SIG-M5 (cell line): ENCODE data around the gene GRB14.

Experiments
- DNase-seq: peaks from one replicate; lab custom pipeline; 2025; lab: John Stamatoyannopoulos, UW

Gene GRB14

GRCh38 chr2:164613321-164613982 is 7.8 kb downstream of the GRB14 start:
- DNase-seq, result no peak

GRCh38 chr2:164609790-164610189 is 11.5 kb downstream of the GRB14 start:
- DNase-seq, result no peak

- no peak for DNase-seq
These were observed 14.7 kb downstream of the GRB14 start for GRCh38 chr2:164606557-164606956.

- DNase-seq, result no peak
These were observed 16.0 kb downstream of the GRB14 start for GRCh38 chr2:164605295-164605694.

GRCh38 chr2:164600763-164601162 is 20.5 kb downstream of the GRB14 start:
- no peak for DNase-seq

GRCh38 chr2:164599954-164600589 is 21.2 kb downstream of the GRB14 start:
- no peak for DNase-seq

GRCh38 chr2:164597983-164598382 is 23.3 kb downstream of the GRB14 start:
- DNase-seq, result no peak

GRCh38 chr2:164595031-164595430 is 26.3 kb downstream of the GRB14 start:
- no peak for DNase-seq

- no peak for DNase-seq
These were observed 27.3 kb downstream of the GRB14 start for GRCh38 chr2:164593959-164594358.

GRCh38 chr2:164593541-164593940 is 27.7 kb downstream of the GRB14 start:
- no peak for DNase-seq

GRCh38 chr2:164589522-164589921 is 31.8 kb downstream of the GRB14 start:
- DNase-seq, result no peak

- no peak for DNase-seq
These were observed 40.2 kb downstream of the GRB14 start for GRCh38 chr2:164581050-164581449.

GRCh38 chr2:164574931-164575330 is 46.4 kb downstream of the GRB14 start:
- no peak for DNase-seq

- DNase-seq, result no peak
These were observed 50.8 kb downstream of the GRB14 start for GRCh38 chr2:164570475-164570874.

GRCh38 chr2:164569378-164569777 is 51.9 kb downstream of the GRB14 start:
- DNase-seq, result no peak

GRCh38 chr2:164568317-164568716 is 53.0 kb downstream of the GRB14 start:
- no peak for DNase-seq

GRCh38 chr2:164567335-164567989 is 53.8 kb downstream of the GRB14 start:
- no peak for DNase-seq

- DNase-seq, result no peak
These were observed 55.9 kb downstream of the GRB14 start for GRCh38 chr2:164565359-164565758.

- no peak for DNase-seq
These were observed 58.6 kb downstream of the GRB14 start for GRCh38 chr2:164562666-164563065.

GRCh38 chr2:164561991-164562390 is 59.3 kb downstream of the GRB14 start:
- no peak for DNase-seq

GRCh38 chr2:164561416-164561815 is 59.9 kb downstream of the GRB14 start:
- no peak for DNase-seq

GRCh38 chr2:164560902-164561301 is 60.4 kb downstream of the GRB14 start:
- no peak for DNase-seq

- no peak for DNase-seq
These were observed 61.0 kb downstream of the GRB14 start for GRCh38 chr2:164560181-164560792.
